ENCODE results near the gene ZNF598. TPM values are rescaled to one million over a fixed set of nuclear protein-coding genes. Genes with fewer than 3 reads are reported as not detected.
A peak's percentile ranks its signal among the peaks of the same experiment; 100 is the strongest.
"Not testable (repeated sequence)": the region's sequence is repeated elsewhere in the genome, so short reads cannot be mapped to it uniquely, and the experiment has no call there.

The ZNF598 gene
- total RNA-seq, 1 experiment from 2014 or later: 70.9 TPM

GRCh38 chr16:2034696-2035430 lies 25.2 kb upstream of the ZNF598 start:
- no peaks in the 10 kb centered on the region for H3K4me1 ChIP-seq (ENCODE audit: insufficient read depth, low read length)
- no peak overlapping the region for H3K27ac ChIP-seq (ENCODE audit: insufficient read length, low read depth, low read length)

GRCh38 chr16:2033909-2034695 lies 24.5 kb upstream of the ZNF598 start:
- H3K27ac ChIP-seq (ENCODE audit: insufficient read length, low read depth, low read length); H3K23me2 ChIP-seq (ENCODE audit: insufficient read length, low read depth, low read length, poor library complexity, severe bottlenecking); H3K4ac ChIP-seq (ENCODE audit: low read depth, low read length); H3K4me1 ChIP-seq (ENCODE audit: insufficient read depth, low read length); H3K79me1 ChIP-seq (ENCODE audit: insufficient read depth, low read depth, low read length, poor library complexity, severe bottlenecking); H3K4me3 Mint-ChIP-seq; H4K5ac ChIP-seq (ENCODE audit: insufficient read length, low read depth, low read length); H3T11ph ChIP-seq (ENCODE audit: low read length); H3K4me2 ChIP-seq (ENCODE audit: insufficient read depth, insufficient read length, low read length); H2BK5ac ChIP-seq (ENCODE audit: insufficient read length, low read length); H3K9ac ChIP-seq (ENCODE audit: extremely low read depth, insufficient read length, low read length); H2BK120ac ChIP-seq (ENCODE audit: low read depth, low read length, poor library complexity, severe bottlenecking); H3K23ac ChIP-seq (ENCODE audit: insufficient read length, low read depth, low read length); H3K9me3 ChIP-seq (ENCODE audit: control insufficient read depth, low read depth, low read length); H2AFZ ChIP-seq (ENCODE audit: low read length); H3K18ac ChIP-seq (ENCODE audit: insufficient read length, low read depth, low read length); H2BK15ac ChIP-seq (ENCODE audit: low read depth, low read length); DNase-seq; H4K8ac ChIP-seq (replicated peaks; ENCODE audit: insufficient read length, low read depth, low read length); H4K20me1 ChIP-seq (ENCODE audit: control insufficient read depth, insufficient read depth, insufficient read length); H3K79me2 ChIP-seq (ENCODE audit: insufficient read depth, low read length); H3K36me3 Mint-ChIP-seq (ENCODE audit: insufficient read depth in 1 of 3, low read depth in 3 of 3); H4K91ac ChIP-seq (ENCODE audit: insufficient read length, low read depth, low read length); H3K27me3 Mint-ChIP-seq (ENCODE audit: low read depth); H2BK20ac ChIP-seq (ENCODE audit: low read depth, low read length, poor library complexity, severe bottlenecking); H3K27me3 ChIP-seq (ENCODE audit: insufficient read depth, low read length); H3K14ac ChIP-seq (ENCODE audit: insufficient read depth, low read length); H3K9me3 Mint-ChIP-seq; H2AK5ac ChIP-seq (ENCODE audit: insufficient read length, low read length); H2BK12ac ChIP-seq (ENCODE audit: insufficient read length, low read depth, low read length); H3K56ac ChIP-seq (ENCODE audit: insufficient read length, low read depth, low read length); H3K4me1 Mint-ChIP-seq: not testable (repeated sequence)
- no CpG with 5 or more reads among the region's 32 CpGs for WGBS (ENCODE audit: extremely low coverage, insufficient read length, low lambda C conversion rate)
- peak overlapping the region in 1 of 3 experiments; percentile 70; a peak in 1 of 7 replicates for H3K27ac Mint-ChIP-seq

More at GRCh38 chr16:2034696-2035430, 25.2 kb upstream of the ZNF598 start:
- no peaks in the 10 kb centered on the region for H3K27me3 Mint-ChIP-seq (ENCODE audit: low read depth)
- Histone ChIP-seq H3K23ac (ENCODE audit: insufficient read length, low read depth, low read length) (no peak overlapping the region), H3T11ph (ENCODE audit: low read length) (no peak overlapping the region), H3K79me1 (ENCODE audit: insufficient read depth, low read depth, low read length, poor library complexity, severe bottlenecking) (no peaks in the 10 kb centered on the region), H4K91ac (ENCODE audit: insufficient read length, low read depth, low read length) (no peak overlapping the region), H2AK5ac (ENCODE audit: insufficient read length, low read length) (no peak overlapping the region), H3K4ac (ENCODE audit: low read depth, low read length) (no peak overlapping the region), H3K23me2 (ENCODE audit: insufficient read length, low read depth, low read length, poor library complexity, severe bottlenecking) (no peaks in the 10 kb centered on the region), H3K27me3 (ENCODE audit: insufficient read depth, low read length) (no peaks in the 10 kb centered on the region), H2BK120ac (ENCODE audit: low read depth, low read length, poor library complexity, severe bottlenecking) (no peak overlapping the region), H2BK15ac (ENCODE audit: low read depth, low read length) (no peak overlapping the region), H4K5ac (ENCODE audit: insufficient read length, low read depth, low read length) (no peak overlapping the region), H3K14ac (ENCODE audit: insufficient read depth, low read length) (no peak overlapping the region), H3K79me2 (ENCODE audit: insufficient read depth, low read length) (no peaks in the 10 kb centered on the region), H2BK20ac (ENCODE audit: low read depth, low read length, poor library complexity, severe bottlenecking) (no peak overlapping the region), H2AFZ (ENCODE audit: low read length) (no peak overlapping the region), H3K9me3 (ENCODE audit: control insufficient read depth, low read depth, low read length) (no peaks in the 10 kb centered on the region), H2BK5ac (ENCODE audit: insufficient read length, low read length) (no peak overlapping the region), H2BK12ac (ENCODE audit: insufficient read length, low read depth, low read length) (no peak overlapping the region), H3K9ac (ENCODE audit: extremely low read depth, insufficient read length, low read length) (no peak overlapping the region), H4K20me1 (ENCODE audit: control insufficient read depth, insufficient read depth, insufficient read length) (no peaks in the 10 kb centered on the region), H3K18ac (ENCODE audit: insufficient read length, low read depth, low read length) (no peak overlapping the region), H3K56ac (ENCODE audit: insufficient read length, low read depth, low read length) (no peak overlapping the region), H4K8ac (replicated peaks; ENCODE audit: insufficient read length, low read depth, low read length) (no peak overlapping the region), H3K4me2 (ENCODE audit: insufficient read depth, insufficient read length, low read length) (no peak overlapping the region)
- TF ChIP-seq CTCF (conservative IDR thresholded peaks at IDR 0.05): no peak
- no peaks in the 10 kb centered on the region for H3K9me3 Mint-ChIP-seq
- no CpG with 5 or more reads among the region's 17 CpGs for WGBS (ENCODE audit: extremely low coverage, insufficient read length, low lambda C conversion rate)
- no peak overlapping the region for H3K4me3 Mint-ChIP-seq
- peak overlapping the region in 1 of 3 experiments; percentile 47; a peak in 2 of 7 replicates for H3K27ac Mint-ChIP-seq
- DNase-seq: no peak
- peaks cover 7 to 9% of the 10 kb centered on the region in 2 experiments for H3K4me1 Mint-ChIP-seq
- no peaks in the 10 kb centered on the region; a peak in 2 of 7 replicates for H3K36me3 Mint-ChIP-seq (ENCODE audit: insufficient read depth in 1 of 3, low read depth in 3 of 3)
